K562 (cell line): ENCODE measurements around the gene F12. TPM values are rescaled to one million over a fixed set of nuclear protein-coding genes. Genes with fewer than 3 reads are reported as not detected.
A peak's percentile ranks its signal among the peaks of the same experiment; 100 is the strongest.

Source experiments
- E4F1 ChIP-seq: fragments of 250-450 bp; sonication (Bioruptor Pico); IDR thresholded peaks from 2 replicates; pipeline ENCODE4 v1.5.0; 2021; ENCODE audit warnings: mild to moderate bottlenecking, borderline replicate concordance
- ELK3 ChIP-seq: fragments of 450-650 bp; formaldehyde crosslinking; IDR thresholded peaks from 2 replicates; pipeline ENCODE4 v1.4.0; 2020; ENCODE audit warnings: mild to moderate bottlenecking
- ETV1 ChIP-seq: fragments of 450-650 bp; conservative IDR thresholded peaks from 2 replicates; pipeline ENCODE4 v1.6.1; 2016; ENCODE audit warnings: missing genetic modification characterization, control low read depth, low read depth, missing compliant biosample characterization
- FIP1L1 ChIP-seq: fragments of 200-400 bp; formaldehyde crosslinking; IDR thresholded peaks from 2 replicates; pipeline ENCODE4 v1.6.1; 2018; ENCODE audit warnings: mild to moderate bottlenecking, low read depth, low read length; ENCODE audit not compliant: poor library complexity, severe bottlenecking
- GABPB2 ChIP-seq: fragments of 250-450 bp; sonication (Bioruptor Pico); conservative IDR thresholded peaks from 2 replicates; pipeline ENCODE4 v1.5.1; 2021; ENCODE audit warnings: mild to moderate bottlenecking
- GATA2 ChIP-seq: sonication (generic); formaldehyde crosslinking; IDR thresholded peaks from 2 replicates; pipeline ENCODE4 v1.4.0; 2020; ENCODE audit warnings: mild to moderate bottlenecking, missing genetic modification reagents
- HDAC1 ChIP-seq, 2 experiments: fragments of 450-650 bp; IDR thresholded peaks; 2 replicates each; pipeline ENCODE4 v1.6.1; 2016 to 2017; ENCODE audit warnings: inconsistent platforms in 1 of 2, mild to moderate bottlenecking in 1 of 2, moderate library complexity in 1 of 2
- KDM4B ChIP-seq, 2 experiments: fragments of 450-650 bp in 1 of 2; sonication (generic) in 1 of 2; IDR thresholded peaks; 2 replicates each; pipeline ENCODE4 v1.6.1; 2016 to 2017; ENCODE audit warnings: borderline replicate concordance in 2 of 2, antibody characterized with exemption in 1 of 2, low read depth in 1 of 2, mild to moderate bottlenecking in 1 of 2
- MAFK ChIP-seq: IDR thresholded peaks from 2 replicates; pipeline ENCODE4 v1.6.1; 2011; ENCODE audit warnings: low read length, improper control_type of control experiment
- NR2C1 ChIP-seq, 2 experiments: fragments of 450-650 bp; IDR thresholded peaks; 2 replicates each; pipeline ENCODE4 v1.6.1; 2017; ENCODE audit warnings: mild to moderate bottlenecking in 2 of 2, antibody characterized with exemption in 1 of 2, inconsistent platforms in 1 of 2, missing compliant biosample characterization in 1 of 2, missing genetic modification characterization in 1 of 2
- PKNOX1 ChIP-seq: fragments of 450-650 bp; IDR thresholded peaks from 2 replicates; pipeline ENCODE4 v1.6.1; 2016
- RBFOX2 ChIP-seq: fragments of 200-400 bp; formaldehyde crosslinking; IDR thresholded peaks from 2 replicates; pipeline ENCODE4 v1.6.1; 2017; ENCODE audit warnings: low read depth, mild to moderate bottlenecking, low read length, moderate library complexity
- SMARCE1 ChIP-seq: fragments of 450-650 bp; IDR thresholded peaks from 2 replicates; pipeline ENCODE4 v1.7.1; 2016; ENCODE audit warnings: mild to moderate bottlenecking
- SOX6 ChIP-seq: fragments of 450-650 bp; IDR thresholded peaks from 2 replicates; pipeline ENCODE4 v1.6.1; 2014; ENCODE audit warnings: mild to moderate bottlenecking
- SP1 ChIP-seq: sonication (generic); formaldehyde crosslinking; IDR thresholded peaks from 2 replicates; pipeline ENCODE4 v1.8.1; 2022; ENCODE audit warnings: mild to moderate bottlenecking, missing genetic modification reagents
- STAT5B ChIP-seq: fragments of 250-450 bp; sonication (Bioruptor Pico); IDR thresholded peaks from 2 replicates; pipeline ENCODE4 v1.8.0; 2021; ENCODE audit warnings: mild to moderate bottlenecking, inconsistent platforms
- ZNF263 ChIP-seq: sonication (generic); formaldehyde crosslinking; IDR thresholded peaks from 2 replicates; pipeline ENCODE4 v1.8.0; 2022; ENCODE audit warnings: mild to moderate bottlenecking, missing genetic modification reagents, borderline replicate concordance
- ZNF764 ChIP-seq: fragments of 250-450 bp; sonication (Bioruptor Pico); IDR thresholded peaks from 2 replicates; pipeline ENCODE4 v1.4.0; 2020; ENCODE audit warnings: low read depth, mild to moderate bottlenecking, moderate library complexity
- ZNF77 ChIP-seq: fragments of 250-450 bp; sonication (Bioruptor Pico); IDR thresholded peaks from 2 replicates; pipeline ENCODE4 v1.5.0; 2020
- polyA plus RNA-seq, 8 experiments: library from polyadenylated mRNA; depleted of rRNA in 4 of 8; stranded (reverse) in 5 of 8; unstranded in 3 of 8; fragments of >200 nt; fragmentation: Nextera tagmentation in 2 of 8; fragmentation: Illumina TruSeq in 1 of 8; extraction: Ambion mirVana in 2 of 8; extraction: Trizol in 1 of 8; gene quantifications; 2 replicates each; pipeline versions ENCODE4 v1.2.1 to v1.2.3, GENCODE V29; 2011 to 2014; ENCODE audit warnings: inconsistent platforms in 1 of 8, missing spikeins in 1 of 8
- total RNA-seq, 7 experiments: library from RNA; depleted of rRNA in 6 of 7; stranded (reverse); fragments of >200 nt in 6 of 7; fragmentation: Illumina TruSeq in 2 of 7; extraction: Trizol in 2 of 7; gene quantifications; 2 replicates each; pipeline versions ENCODE4 v1.2.1 to v1.2.3, GENCODE V29; 2011 to 2021; ENCODE audit warnings: low replicate concordance in 1 of 7
- TF ChIP-seq, protein P1 (sequence below): sonication (generic); formaldehyde crosslinking; IDR thresholded peaks from 2 replicates; pipeline ENCODE4 v1.8.0; 2022; ENCODE audit warnings: mild to moderate bottlenecking, missing genetic modification reagents
- TF ChIP-seq, protein P2 (sequence below): fragments of 450-650 bp; IDR thresholded peaks from 2 replicates; pipeline ENCODE4 v1.6.1; 2016; ENCODE audit warnings: antibody characterized with exemption

F12 gene
- total and polyA plus RNA-seq, 9 of the 15 experiments (the other 6 are each of a cell fraction or from before 2014, with no cell fraction given) = 0.59 to 18.3 (median 3.6) TPM

DNA sequence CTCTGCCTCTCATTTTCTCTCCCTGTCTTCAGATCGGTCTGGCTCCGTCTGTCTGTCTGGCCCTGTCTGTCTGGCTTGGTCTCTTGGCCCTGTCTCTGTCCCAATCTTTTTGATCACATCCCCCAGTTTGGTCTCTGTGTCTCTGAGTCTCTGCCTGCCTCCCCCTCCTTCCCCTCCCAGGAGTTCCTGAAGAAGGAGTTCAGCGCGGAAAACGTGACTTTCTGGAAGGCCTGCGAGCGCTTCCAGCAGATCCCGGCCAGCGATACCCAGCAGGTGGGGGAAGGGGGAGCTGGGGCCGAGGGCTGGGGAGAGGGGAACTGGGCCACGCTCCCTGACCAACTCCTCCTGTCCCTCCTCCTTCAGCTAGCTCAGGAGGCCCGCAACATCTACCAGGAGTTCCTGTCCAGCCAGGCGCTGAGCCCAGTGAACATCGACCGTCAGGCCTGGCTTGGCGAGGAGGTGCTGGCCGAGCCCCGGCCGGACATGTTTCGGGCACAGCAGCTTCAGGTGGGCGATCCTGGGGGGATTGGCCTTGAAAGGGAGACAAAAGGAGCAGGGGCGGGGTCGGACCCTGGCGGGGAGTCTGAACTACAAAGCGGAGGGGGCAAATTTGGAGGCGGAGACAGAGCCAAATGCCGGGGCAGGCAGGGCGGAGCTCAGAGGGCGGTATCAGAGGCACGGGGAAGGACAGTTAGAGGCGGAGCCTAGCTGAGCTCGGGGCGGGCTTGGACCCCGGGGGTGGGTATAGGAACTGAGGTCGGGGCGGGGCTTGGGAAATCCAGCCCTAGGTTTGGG lies 42.6 kb downstream of the F12 start (continued):
- TF ChIP-seq ELK3 (CRISPR knock-in tag) (no peak), ETV1 (tag) (peak; percentile 26; the same call in 1 of the 2 replicates), PKNOX1 (peak; percentile 50), GABPB2 (CRISPR knock-in tag) (no peak), RBFOX2 (peak; percentile 88), KDM4B (IDR thresholded peaks at IDR 0.05; ENCODE audit: borderline replicate concordance in 2 of 2, low read depth in 1 of 2) (no peak; a peak in 1 of 4 replicates), ZNF77 (no peak), HDAC1 (IDR thresholded peaks at IDR 0.05) (peak in 1 of 2 experiments; percentile 44; a peak in 1 of 4 replicates), STAT5B (CRISPR knock-in tag) (no peak), SMARCE1 (peak; percentile 71; the same call in 1 of the 2 replicates), ZNF263 (CRISPR knock-in tag) (peak; percentile 98), MAFK (peak; percentile 11; the same call in 1 of the 2 replicates), FIP1L1 (peak; percentile 15), ZNF764 (no peak), SP1 (CRISPR knock-in tag) (no peak; the same call in 1 of the 2 replicates), GATA2 (CRISPR knock-in tag) (peak; percentile 90), E4F1 (CRISPR knock-in tag) (no peak), SOX6 (0 out of 2 replicates have a peak, but pooled peaks have one; percentile 40), NR2C1 (IDR thresholded peaks at IDR 0.05) (no peak), NR2C1 (tag; IDR thresholded peaks at IDR 0.05) (0 out of 2 replicates have a peak, but pooled peaks have one; percentile 42)
- TF ChIP-seq, protein P1, sequence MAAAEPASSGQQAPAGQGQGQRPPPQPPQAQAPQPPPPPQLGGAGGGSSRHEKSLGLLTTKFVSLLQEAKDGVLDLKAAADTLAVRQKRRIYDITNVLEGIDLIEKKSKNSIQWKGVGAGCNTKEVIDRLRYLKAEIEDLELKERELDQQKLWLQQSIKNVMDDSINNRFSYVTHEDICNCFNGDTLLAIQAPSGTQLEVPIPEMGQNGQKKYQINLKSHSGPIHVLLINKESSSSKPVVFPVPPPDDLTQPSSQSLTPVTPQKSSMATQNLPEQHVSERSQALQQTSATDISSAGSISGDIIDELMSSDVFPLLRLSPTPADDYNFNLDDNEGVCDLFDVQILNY (CRISPR knock-in tag) = 0 out of 2 replicates have a peak, but pooled peaks have one; percentile 25
- TF ChIP-seq, protein P2, sequence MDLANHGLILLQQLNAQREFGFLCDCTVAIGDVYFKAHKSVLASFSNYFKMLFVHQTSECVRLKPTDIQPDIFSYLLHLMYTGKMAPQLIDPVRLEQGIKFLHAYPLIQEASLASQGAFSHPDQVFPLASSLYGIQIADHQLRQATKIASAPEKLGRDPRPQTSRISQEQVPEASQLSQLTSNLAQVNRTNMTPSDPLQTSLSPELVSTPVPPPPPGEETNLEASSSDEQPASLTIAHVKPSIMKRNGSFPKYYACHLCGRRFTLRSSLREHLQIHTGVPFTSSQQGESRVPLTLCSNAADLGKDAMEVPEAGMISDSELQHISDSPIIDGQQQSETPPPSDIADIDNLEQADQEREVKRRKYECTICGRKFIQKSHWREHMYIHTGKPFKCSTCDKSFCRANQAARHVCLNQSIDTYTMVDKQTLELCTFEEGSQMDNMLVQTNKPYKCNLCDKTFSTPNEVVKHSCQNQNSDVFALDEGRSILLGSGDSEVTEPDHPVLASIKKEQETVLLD = 0 out of 2 replicates have a peak, but pooled peaks have one; percentile 39
